Measurements from ENCODE around the gene PRSS23. TPM values are rescaled to one million over a fixed set of nuclear protein-coding genes. Genes with fewer than 3 reads are reported as not detected.

Gene PRSS23
- 22.6 TPM for polyA plus RNA-seq (2012; ENCODE audit: insufficient read length, low read depth)

DNA sequence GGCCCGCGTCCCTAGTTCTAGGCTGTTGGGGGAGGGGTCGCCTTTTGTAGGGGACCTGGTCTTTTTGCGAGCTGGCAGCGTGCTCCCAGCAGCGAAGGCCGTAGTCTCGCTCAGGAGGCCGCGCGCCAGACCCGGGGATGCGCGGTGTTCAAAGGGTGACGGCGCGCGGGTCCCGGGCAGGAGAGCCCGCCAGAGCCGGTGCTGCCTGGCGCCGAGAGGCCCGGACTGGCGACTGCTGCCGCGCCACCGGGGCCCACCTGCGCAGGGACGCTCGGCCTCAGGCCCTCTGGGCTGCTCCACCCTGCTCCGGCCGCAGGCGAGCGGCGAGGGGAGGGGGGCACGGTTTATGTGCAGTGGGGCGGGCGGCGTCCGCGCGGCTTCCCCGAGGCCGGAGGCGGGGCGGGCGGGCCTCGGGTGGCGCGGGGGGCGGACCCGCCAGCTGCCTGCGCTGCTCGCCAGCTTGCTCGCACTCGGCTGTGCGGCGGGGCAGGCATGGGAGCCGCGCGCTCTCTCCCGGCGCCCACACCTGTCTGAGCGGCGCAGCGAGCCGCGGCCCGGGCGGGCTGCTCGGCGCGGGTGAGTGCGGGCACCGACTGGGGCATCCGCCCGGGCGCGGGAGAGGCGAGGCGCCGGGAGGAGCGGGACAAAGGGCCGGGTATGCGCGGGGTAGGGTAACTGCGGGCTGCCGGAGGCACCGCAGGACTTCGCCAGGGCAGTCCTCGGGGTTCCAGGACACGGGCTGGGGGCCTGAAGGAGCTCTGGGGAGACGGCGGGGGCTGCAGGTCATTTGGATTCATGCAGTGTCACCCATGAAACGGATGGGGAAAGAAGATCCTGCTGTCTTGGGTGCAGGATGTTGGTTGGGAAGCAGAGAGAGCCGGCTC is at the start of gene PRSS23:
TSS of gene PRSS23 (plus strand) at position 467 of the 884 bp plus-strand sequence. CDS start 7,102 bp downstream, outside the sequence.
- TF ChIP-seq TAF1 (IDR thresholded peaks at IDR 0.05; ENCODE audit: borderline replicate concordance, insufficient read depth, low read length) (0 out of 2 replicates have a peak, but pooled peaks have one; percentile 31), POLR2AphosphoS5 (IDR thresholded peaks at IDR 0.05; ENCODE audit: low read depth, low read length) (no peak), FOXP2 (optimal IDR thresholded peaks at IDR 0.05; ENCODE audit: borderline replicate concordance, extremely low read depth, extremely low read length, insufficient read depth) (no peak), SIN3A (IDR thresholded peaks at IDR 0.05; ENCODE audit: borderline replicate concordance, insufficient read depth, low read length) (no peak; the same call in 1 of the 2 replicates), REST (IDR thresholded peaks at IDR 0.05; ENCODE audit: insufficient read depth in 1 of 2, low read depth in 2 of 2, low read length in 2 of 2) (no peak)

DNA sequence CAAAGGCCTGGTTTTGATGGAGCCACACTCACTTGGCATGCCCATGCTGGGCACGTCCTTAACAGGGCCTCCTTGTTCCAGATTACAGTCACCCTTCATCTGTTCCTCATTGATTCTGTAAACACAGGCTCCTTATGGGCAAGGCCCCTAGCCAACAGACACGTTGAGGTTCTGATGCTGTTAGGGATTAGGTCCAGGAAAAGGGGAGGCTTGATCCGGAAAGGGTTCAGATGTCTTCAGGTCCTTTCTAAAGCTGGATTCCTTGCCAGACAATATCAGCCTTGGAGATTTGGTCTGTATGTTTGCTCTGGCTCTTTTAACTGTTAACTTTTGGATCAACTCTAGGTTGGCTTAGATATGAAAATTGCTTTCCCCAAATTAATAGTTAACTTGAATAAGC is 46.9 kb upstream of the PRSS23 start:
- TF ChIP-seq FOXP2 (optimal IDR thresholded peaks at IDR 0.05; ENCODE audit: borderline replicate concordance, extremely low read depth, extremely low read length, insufficient read depth) (no peak), SIN3A (IDR thresholded peaks at IDR 0.05; ENCODE audit: borderline replicate concordance, insufficient read depth, low read length) (no peak), POLR2AphosphoS5 (IDR thresholded peaks at IDR 0.05; ENCODE audit: low read depth, low read length) (no peak), REST (IDR thresholded peaks at IDR 0.05; ENCODE audit: insufficient read depth in 1 of 2, low read depth in 2 of 2, low read length in 2 of 2) (no peak), TAF1 (IDR thresholded peaks at IDR 0.05; ENCODE audit: borderline replicate concordance, insufficient read depth, low read length) (no peak)

DNA sequence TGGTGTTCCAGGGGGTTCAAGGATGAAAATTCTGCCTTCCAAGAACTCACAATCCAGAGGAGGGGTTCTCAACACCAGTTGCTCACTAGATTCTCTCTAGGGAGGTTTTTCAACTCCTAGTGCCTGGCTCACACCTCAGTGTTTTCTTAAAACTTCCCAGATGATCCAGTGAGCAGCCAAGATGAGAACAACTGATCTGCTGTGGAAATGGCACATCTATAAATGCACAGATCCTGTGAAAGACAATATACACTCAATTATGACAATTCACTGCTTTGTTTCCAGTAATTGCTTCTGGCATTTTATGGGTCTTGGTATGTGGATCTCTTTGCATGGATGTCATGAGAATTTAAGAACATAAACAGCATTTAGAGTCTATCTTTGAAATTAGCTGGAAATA is 45.2 kb upstream of the PRSS23 start:
- TF ChIP-seq POLR2AphosphoS5 (IDR thresholded peaks at IDR 0.05; ENCODE audit: low read depth, low read length) = no peak
- no peak for TF ChIP-seq SIN3A (IDR thresholded peaks at IDR 0.05; ENCODE audit: borderline replicate concordance, insufficient read depth, low read length)
- no peak for TF ChIP-seq FOXP2 (optimal IDR thresholded peaks at IDR 0.05; ENCODE audit: borderline replicate concordance, extremely low read depth, extremely low read length, insufficient read depth)
- TF ChIP-seq TAF1 (IDR thresholded peaks at IDR 0.05; ENCODE audit: borderline replicate concordance, insufficient read depth, low read length) = no peak
- no peak for TF ChIP-seq REST (IDR thresholded peaks at IDR 0.05; ENCODE audit: insufficient read depth in 1 of 2, low read depth in 2 of 2, low read length in 2 of 2)

DNA sequence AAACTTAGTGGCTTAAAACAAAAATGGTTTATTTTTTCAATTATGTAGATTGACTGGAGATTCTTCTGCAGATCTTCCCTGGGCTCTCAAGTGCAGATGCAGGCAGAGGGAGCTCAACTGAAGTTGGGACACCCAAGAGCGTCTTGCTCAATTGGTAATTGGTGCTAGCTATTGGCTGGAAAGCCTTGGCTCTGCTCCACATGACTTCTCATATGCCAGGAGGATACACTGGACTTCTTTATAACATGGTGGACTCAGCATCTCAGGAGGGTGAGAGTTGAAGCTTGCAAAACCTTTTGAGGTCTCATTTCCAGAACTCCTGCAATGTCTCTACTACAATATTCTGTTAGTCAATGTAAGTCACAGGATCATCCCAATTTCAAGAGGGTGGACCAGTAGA is 42.2 kb upstream of the PRSS23 start:
- no peak for TF ChIP-seq TAF1 (IDR thresholded peaks at IDR 0.05; ENCODE audit: borderline replicate concordance, insufficient read depth, low read length)
- TF ChIP-seq REST (IDR thresholded peaks at IDR 0.05; ENCODE audit: insufficient read depth in 1 of 2, low read depth in 2 of 2, low read length in 2 of 2) = no peak
- TF ChIP-seq POLR2AphosphoS5 (IDR thresholded peaks at IDR 0.05; ENCODE audit: low read depth, low read length) = no peak
- TF ChIP-seq FOXP2 (optimal IDR thresholded peaks at IDR 0.05; ENCODE audit: borderline replicate concordance, extremely low read depth, extremely low read length, insufficient read depth) = no peak
- no peak for TF ChIP-seq SIN3A (IDR thresholded peaks at IDR 0.05; ENCODE audit: borderline replicate concordance, insufficient read depth, low read length)

Data from PFSK-1 (cell line).